KMS-11 (cell line): ENCODE results near the gene FOXN3.

ENCODE experiments used
- H2AFZ ChIP-seq: fragments of 200-600 bp; sonication (generic); 2 replicates; pipeline ENCODE4 v1.6.1; 2016; ENCODE audit warnings: antibody characterized with exemption, mixed run types, low read depth
- H3K27ac ChIP-seq: fragments of 200-600 bp; sonication (generic); 2 replicates; pipeline ENCODE4 v1.6.1; 2016; ENCODE audit warnings: mild to moderate bottlenecking, mixed run types
- H3K27me3 ChIP-seq: fragments of 200-600 bp; sonication (generic); 2 replicates; pipeline ENCODE4 v1.6.1; 2017; ENCODE audit warnings: mild to moderate bottlenecking, low read depth, mixed run types, moderate library complexity; ENCODE audit not compliant: insufficient read depth
- H3K36me3 ChIP-seq: fragments of 200-600 bp; sonication (generic); 2 replicates; pipeline ENCODE4 v1.6.1; 2017; ENCODE audit warnings: mild to moderate bottlenecking, mixed run types; ENCODE audit not compliant: insufficient read depth
- H3K4me1 ChIP-seq: fragments of 200-600 bp; sonication (generic); 2 replicates; pipeline ENCODE4 v1.6.1; 2016; ENCODE audit warnings: mild to moderate bottlenecking, low read depth, mixed run types; ENCODE audit not compliant: poor library complexity, severe bottlenecking
- H3K4me2 ChIP-seq: fragments of 200-600 bp; sonication (generic); 2 replicates; pipeline ENCODE4 v1.7.0; 2016; ENCODE audit warnings: mild to moderate bottlenecking, mixed run types
- H3K4me3 ChIP-seq: fragments of 200-600 bp; sonication (generic); IDR thresholded peaks from 2 replicates; pipeline ENCODE4 v1.6.1; 2017; ENCODE audit warnings: low read depth, low read length, mixed read lengths; ENCODE audit not compliant: insufficient read depth
- H3K79me2 ChIP-seq: fragments of 200-600 bp; sonication (generic); 2 replicates; pipeline ENCODE4 v1.6.1; 2016; ENCODE audit warnings: low read depth, mixed run types; ENCODE audit not compliant: insufficient read depth
- H3K9ac ChIP-seq: fragments of 200-600 bp; sonication (generic); 2 replicates; pipeline ENCODE4 v1.6.1; 2016; ENCODE audit warnings: mild to moderate bottlenecking, mixed run types
- H4K20me1 ChIP-seq: fragments of 200-600 bp; sonication (generic); 2 replicates; pipeline ENCODE4 v1.6.1; 2016; ENCODE audit warnings: mild to moderate bottlenecking, mixed run types; ENCODE audit not compliant: insufficient read depth
- TF ChIP-seq, protein P1 (sequence below): fragments of 200-600 bp; sonication (generic); conservative IDR thresholded peaks from 2 replicates; pipeline ENCODE4 v1.6.1; 2017; ENCODE audit warnings: low read depth, mild to moderate bottlenecking, antibody characterized with exemption, low read length, moderate library complexity, mixed read lengths

FOXN3 gene

DNA sequence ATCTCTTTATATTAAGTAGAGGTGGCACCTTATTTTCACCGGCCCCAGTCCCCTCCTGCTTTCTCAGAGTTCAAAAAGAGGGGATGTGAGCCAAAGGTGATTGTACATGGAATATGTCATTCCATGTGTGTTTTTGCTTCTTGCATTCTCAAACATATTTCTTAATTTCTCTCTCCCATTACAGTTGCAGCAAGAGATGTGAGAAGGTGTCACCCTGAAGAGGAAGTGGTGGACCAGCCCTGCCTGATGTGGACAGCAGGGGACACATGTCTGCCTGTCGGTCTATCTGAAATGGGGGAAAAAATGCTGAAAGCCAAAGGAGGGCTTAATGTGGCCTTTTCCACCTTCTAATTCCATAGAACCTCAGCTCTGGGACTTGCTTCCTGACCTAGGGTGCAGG, 1.9 kb upstream of the FOXN3 start:
- Histone ChIP-seq H4K20me1 (no peaks in the 10 kb centered on the region), H3K4me3 (no peak overlapping the region), H3K4me2 (no peak overlapping the region), H3K27ac (no peak overlapping the region), H3K27me3 (no peaks in the 10 kb centered on the region), H3K9ac (no peak overlapping the region), H3K79me2 (no peaks in the 10 kb centered on the region; the same call in 1 of the 2 replicates), H3K4me1 (peaks cover 6% of the 10 kb centered on the region), H3K36me3 (no peaks in the 10 kb centered on the region), H2AFZ (no peak overlapping the region)
- TF ChIP-seq, protein P1, sequence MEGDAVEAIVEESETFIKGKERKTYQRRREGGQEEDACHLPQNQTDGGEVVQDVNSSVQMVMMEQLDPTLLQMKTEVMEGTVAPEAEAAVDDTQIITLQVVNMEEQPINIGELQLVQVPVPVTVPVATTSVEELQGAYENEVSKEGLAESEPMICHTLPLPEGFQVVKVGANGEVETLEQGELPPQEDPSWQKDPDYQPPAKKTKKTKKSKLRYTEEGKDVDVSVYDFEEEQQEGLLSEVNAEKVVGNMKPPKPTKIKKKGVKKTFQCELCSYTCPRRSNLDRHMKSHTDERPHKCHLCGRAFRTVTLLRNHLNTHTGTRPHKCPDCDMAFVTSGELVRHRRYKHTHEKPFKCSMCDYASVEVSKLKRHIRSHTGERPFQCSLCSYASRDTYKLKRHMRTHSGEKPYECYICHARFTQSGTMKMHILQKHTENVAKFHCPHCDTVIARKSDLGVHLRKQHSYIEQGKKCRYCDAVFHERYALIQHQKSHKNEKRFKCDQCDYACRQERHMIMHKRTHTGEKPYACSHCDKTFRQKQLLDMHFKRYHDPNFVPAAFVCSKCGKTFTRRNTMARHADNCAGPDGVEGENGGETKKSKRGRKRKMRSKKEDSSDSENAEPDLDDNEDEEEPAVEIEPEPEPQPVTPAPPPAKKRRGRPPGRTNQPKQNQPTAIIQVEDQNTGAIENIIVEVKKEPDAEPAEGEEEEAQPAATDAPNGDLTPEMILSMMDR = no peak

DNA sequence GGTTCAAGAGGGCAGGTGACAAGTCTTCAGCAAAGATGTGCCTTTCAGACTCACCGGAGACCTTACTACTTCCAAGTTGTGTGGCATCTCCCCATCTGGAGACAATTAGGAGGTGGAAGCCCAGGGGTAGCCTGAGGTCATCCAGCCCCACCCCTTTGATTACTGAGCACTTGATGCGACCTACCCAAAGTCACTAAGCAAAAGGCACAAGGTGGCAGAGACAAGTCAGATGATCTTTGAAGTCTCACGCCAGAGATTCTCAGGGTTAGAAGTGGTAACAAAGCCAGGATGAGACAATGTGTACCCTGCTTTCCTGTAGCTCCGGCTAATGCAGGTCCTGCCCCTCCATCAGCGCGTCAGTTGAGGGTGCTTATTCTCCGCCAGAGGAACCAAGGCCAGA, 1.4 kb upstream of the FOXN3 start:
- Histone ChIP-seq H4K20me1 (no peaks in the 10 kb centered on the region), H3K4me2 (peak overlapping the region; percentile 40; the same call in 1 of the 2 replicates), H2AFZ (no peak overlapping the region; the same call in 1 of the 2 replicates), H3K36me3 (no peaks in the 10 kb centered on the region), H3K4me3 (no peak overlapping the region), H3K79me2 (no peaks in the 10 kb centered on the region; the same call in 1 of the 2 replicates), H3K27ac (peak overlapping the region; percentile 88; the same call in 1 of the 2 replicates), H3K27me3 (no peaks in the 10 kb centered on the region), H3K4me1 (peaks cover 6% of the 10 kb centered on the region), H3K9ac (0 out of 2 replicates have a peak overlapping the region, but pooled peaks have one; percentile 88)
- TF ChIP-seq, protein P1 = no peak

DNA sequence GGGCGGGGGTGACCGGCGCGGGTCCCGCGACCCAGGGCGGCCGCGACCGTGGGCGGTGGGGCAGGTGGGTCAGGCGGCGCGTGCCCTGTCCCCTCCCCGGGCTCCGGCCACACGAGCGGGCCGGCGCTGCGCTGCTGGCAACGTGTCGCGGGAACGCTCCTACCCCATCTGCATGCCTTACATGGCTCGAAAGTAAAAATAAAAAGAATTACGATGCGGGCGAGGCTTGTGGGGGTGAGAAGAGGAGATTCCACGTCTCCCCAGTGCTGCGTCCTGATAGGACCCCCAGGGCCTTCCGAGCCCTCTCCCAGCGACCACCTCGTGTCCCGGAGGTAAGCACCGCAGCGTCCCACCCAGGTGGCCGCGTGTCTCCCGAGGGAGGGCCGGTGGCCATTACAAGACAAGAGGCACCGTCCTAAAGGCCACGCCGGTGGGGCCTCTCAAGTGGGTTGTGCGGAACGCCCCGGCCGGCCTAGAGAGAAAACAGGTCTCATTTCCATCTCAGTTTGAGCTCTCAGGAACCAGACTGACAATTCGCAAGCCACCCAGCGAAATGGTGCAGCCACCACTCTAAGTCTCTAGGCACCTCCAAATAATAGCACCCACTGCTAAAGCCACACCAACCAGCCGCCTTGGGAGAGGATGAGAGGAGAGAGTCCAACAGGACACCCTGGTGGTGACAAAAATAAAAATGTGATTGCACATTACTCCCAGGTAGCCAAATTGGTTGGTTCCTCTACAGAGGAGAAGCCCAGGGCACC, 612 bp upstream of the FOXN3 start:
- Histone ChIP-seq H2AFZ (peak overlapping the region; percentile 71), H3K36me3 (no peaks in the 10 kb centered on the region), H3K27me3 (no peaks in the 10 kb centered on the region), H4K20me1 (no peaks in the 10 kb centered on the region), H3K9ac (peak overlapping the region; percentile 88), H3K27ac (peak overlapping the region; percentile 88), H3K4me1 (peaks cover 6% of the 10 kb centered on the region), H3K4me3 (no peak overlapping the region), H3K4me2 (peak overlapping the region; percentile 40; the same call in 1 of the 2 replicates), H3K79me2 (no peaks in the 10 kb centered on the region; the same call in 1 of the 2 replicates)
- TF ChIP-seq, protein P1 = peak; percentile 56

DNA sequence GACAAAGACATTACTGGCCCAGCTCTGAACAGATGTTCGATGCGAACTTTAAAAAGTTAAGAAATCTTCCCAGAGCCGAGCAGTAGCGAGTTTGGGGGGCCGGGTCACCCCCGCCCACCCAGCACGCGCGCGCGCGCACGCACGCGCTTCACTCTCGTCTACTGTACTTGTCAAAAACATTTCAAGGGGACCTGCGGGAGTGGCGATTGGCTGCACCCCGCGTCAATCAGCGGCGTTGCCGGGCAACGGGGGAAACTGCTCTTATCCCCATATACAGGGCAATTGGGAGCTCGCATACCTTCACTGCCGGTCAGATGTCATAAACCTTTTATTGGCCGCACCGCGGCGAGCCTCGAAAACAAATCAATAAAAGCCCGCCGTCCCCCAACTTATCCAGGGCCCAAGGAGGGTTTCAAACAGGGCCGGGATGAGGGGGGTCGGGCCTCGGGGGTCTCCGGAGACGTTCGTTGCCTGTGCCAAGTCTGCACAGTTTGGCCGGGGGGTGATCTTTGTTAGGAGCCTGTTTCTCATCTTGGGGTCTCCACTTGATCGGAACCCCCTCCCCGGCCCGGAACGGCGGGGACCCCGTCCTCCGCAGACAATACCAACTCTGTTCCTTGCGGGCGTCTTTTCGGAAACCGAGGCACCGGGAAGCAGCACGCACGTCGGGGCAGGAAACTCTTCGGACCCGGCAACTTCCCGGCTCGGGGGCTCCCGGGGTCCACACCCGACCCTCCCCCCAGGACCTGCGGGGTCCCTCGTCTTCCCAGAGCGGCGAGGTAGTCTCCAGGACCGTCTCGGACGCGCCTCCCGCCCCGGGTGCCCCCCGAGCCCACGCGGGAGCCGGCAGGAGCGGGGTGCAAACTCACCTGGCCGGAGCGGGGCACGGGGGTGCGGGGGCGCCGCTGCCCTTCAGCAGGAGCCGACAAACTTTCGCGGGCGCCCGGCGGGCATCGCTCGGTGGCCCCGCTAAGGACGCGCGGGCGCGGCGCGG, 734 bp downstream of the FOXN3 start:
- TF ChIP-seq, protein P1 = no peak
- H4K20me1 ChIP-seq = no peaks in the 10 kb centered on the region
- peak overlapping the region; percentile 60 for H3K27ac ChIP-seq
- H3K4me2 ChIP-seq = peak overlapping the region; percentile 48
- H3K27me3 ChIP-seq = no peaks in the 10 kb centered on the region
- H3K79me2 ChIP-seq = no peaks in the 10 kb centered on the region; the same call in 1 of the 2 replicates
- peaks cover 6% of the 10 kb centered on the region for H3K4me1 ChIP-seq
- H2AFZ ChIP-seq = peak overlapping the region; percentile 44
- H3K36me3 ChIP-seq = no peaks in the 10 kb centered on the region
- H3K9ac ChIP-seq = peak overlapping the region; percentile 64
- H3K4me3 ChIP-seq = no peak overlapping the region
